BE2C (cell line): Measurements from ENCODE around the gene CD3G.

Source experiments
- DNase-seq: peaks from one replicate; pipeline ENCODE4 v3.0.0-alpha.2; 2020
- H3K27me3 ChIP-seq: fragments of 250-450 bp; sonication (Bioruptor Pico); 2 replicates; pipeline ENCODE4 v1.5.1; 2020; ENCODE audit warnings: mild to moderate bottlenecking
- H3K36me3 ChIP-seq: fragments of 250-450 bp; sonication (Bioruptor Pico); 2 replicates; pipeline ENCODE4 v1.5.1; 2020; ENCODE audit warnings: mild to moderate bottlenecking
- H3K4me1 ChIP-seq: fragments of 250-450 bp; sonication (Bioruptor Pico); 2 replicates; pipeline ENCODE4 v1.5.1; 2020
- H3K4me3 ChIP-seq: 2 replicates; pipeline ENCODE4 v1.5.1; 2011; ENCODE audit warnings: low read depth, low read length
- H3K9me3 ChIP-seq: fragments of 250-450 bp; sonication (Bioruptor Pico); 2 replicates; pipeline ENCODE4 v1.5.1; 2020
- CTCF ChIP-seq: IDR thresholded peaks from 2 replicates; pipeline ENCODE4 v1.5.1; 2012; ENCODE audit warnings: mild to moderate bottlenecking, low read depth, low read length

CD3G gene

GRCh38 chr11:118319337-118319707 is 24.8 kb upstream of the CD3G start:
- H3K9me3 ChIP-seq: no peaks in the 10 kb centered on the region
- H3K27me3 ChIP-seq: 0 out of 2 replicates have a peak, but pooled peaks cover 4% of the 10 kb centered on the region
- no peak overlapping the region for H3K4me3 ChIP-seq
- no peak for DNase-seq
- H3K36me3 ChIP-seq: no peaks in the 10 kb centered on the region
- H3K4me1 ChIP-seq: no peaks in the 10 kb centered on the region
- no peak for TF ChIP-seq CTCF

- no peaks in the 10 kb centered on the region for H3K4me1 ChIP-seq
Measured at GRCh38 chr11:118320515-118320914, 23.6 kb upstream of the CD3G start.

GRCh38 chr11:118321386-118322082 is 22.6 kb upstream of the CD3G start:
- H3K9me3 ChIP-seq: no peaks in the 10 kb centered on the region
- no peaks in the 10 kb centered on the region for H3K4me1 ChIP-seq
- TF ChIP-seq CTCF: no peak
- no peaks in the 10 kb centered on the region for H3K27me3 ChIP-seq
- H3K36me3 ChIP-seq: no peaks in the 10 kb centered on the region
- DNase-seq: no peak
- H3K4me3 ChIP-seq: no peak overlapping the region

More at GRCh38 chr11:118320515-118320914, 23.6 kb upstream of the CD3G start:
- Histone ChIP-seq H3K27me3 (no peaks in the 10 kb centered on the region), H3K36me3 (no peaks in the 10 kb centered on the region), H3K9me3 (no peaks in the 10 kb centered on the region), H3K4me3 (no peak overlapping the region)
- no peak for TF ChIP-seq CTCF
- DNase-seq: no peak

- no peak overlapping the region for H3K4me3 ChIP-seq
- no peaks in the 10 kb centered on the region for H3K4me1 ChIP-seq
- TF ChIP-seq CTCF: no peak
- peaks cover 2% of the 10 kb centered on the region; the same call in 1 of the 2 replicates for H3K27me3 ChIP-seq
- no peaks in the 10 kb centered on the region for H3K36me3 ChIP-seq
- no peaks in the 10 kb centered on the region for H3K9me3 ChIP-seq
- DNase-seq: no peak
Measured at GRCh38 chr11:118322721-118323120, 21.4 kb upstream of the CD3G start.

- Histone ChIP-seq H3K27me3 (peaks cover 8% of the 10 kb centered on the region; the same call in 1 of the 2 replicates), H3K4me3 (no peak overlapping the region), H3K4me1 (no peaks in the 10 kb centered on the region), H3K9me3 (no peaks in the 10 kb centered on the region), H3K36me3 (no peaks in the 10 kb centered on the region)
- no peak for DNase-seq
- no peak for TF ChIP-seq CTCF
Measured at GRCh38 chr11:118325283-118325682, 18.9 kb upstream of the CD3G start.

GRCh38 chr11:118328745-118329144 is 15.4 kb upstream of the CD3G start:
- no peak for DNase-seq
- H3K4me3 ChIP-seq: no peak overlapping the region
- H3K9me3 ChIP-seq: no peaks in the 10 kb centered on the region
- H3K36me3 ChIP-seq: no peaks in the 10 kb centered on the region
- no peaks in the 10 kb centered on the region for H3K4me1 ChIP-seq
- TF ChIP-seq CTCF: no peak
- H3K27me3 ChIP-seq: peaks cover 8% of the 10 kb centered on the region; the same call in 1 of the 2 replicates
